ENCODE results near the gene CDCA3.

Gene CDCA3

GRCh38 chr12:6860116-6860515, 9.0 kb upstream of the CDCA3 start:
- DNase-seq (ENCODE audit: insufficient read length), result no peak
- TF ChIP-seq POLR2A (IDR thresholded peaks at IDR 0.05; ENCODE audit: low read depth, low read length), result no peak
- TF ChIP-seq TAF1 (IDR thresholded peaks at IDR 0.05; ENCODE audit: borderline replicate concordance, low read depth, low read length), result no peak
- TF ChIP-seq POLR2AphosphoS5 (IDR thresholded peaks at IDR 0.05; ENCODE audit: low read depth, low read length), result no peak
- no peak for FAIRE-seq

- TF ChIP-seq POLR2A (IDR thresholded peaks at IDR 0.05; ENCODE audit: low read depth, low read length) (no peak), POLR2AphosphoS5 (IDR thresholded peaks at IDR 0.05; ENCODE audit: low read depth, low read length) (no peak), TAF1 (IDR thresholded peaks at IDR 0.05; ENCODE audit: borderline replicate concordance, low read depth, low read length) (no peak)
- no peak for FAIRE-seq
- DNase-seq (ENCODE audit: insufficient read length), result no peak
These were observed 7.7 kb upstream of the CDCA3 start for GRCh38 chr12:6858799-6859198.

- DNase-seq (ENCODE audit: insufficient read length) (no peak), FAIRE-seq (no peak)
- TF ChIP-seq POLR2AphosphoS5 (IDR thresholded peaks at IDR 0.05; ENCODE audit: low read depth, low read length) (no peak), TAF1 (IDR thresholded peaks at IDR 0.05; ENCODE audit: borderline replicate concordance, low read depth, low read length) (no peak), POLR2A (IDR thresholded peaks at IDR 0.05; ENCODE audit: low read depth, low read length) (no peak)
These were observed 4.2 kb upstream of the CDCA3 start for GRCh38 chr12:6855322-6855721.

- no peak for DNase-seq (ENCODE audit: insufficient read length)
- TF ChIP-seq POLR2A (IDR thresholded peaks at IDR 0.05; ENCODE audit: low read depth, low read length), result no peak
- no peak for TF ChIP-seq POLR2AphosphoS5 (IDR thresholded peaks at IDR 0.05; ENCODE audit: low read depth, low read length)
- TF ChIP-seq TAF1 (IDR thresholded peaks at IDR 0.05; ENCODE audit: borderline replicate concordance, low read depth, low read length), result no peak
- FAIRE-seq, result no peak
These were observed 3.0 kb upstream of the CDCA3 start for GRCh38 chr12:6854036-6854435.

GRCh38 chr12:6853626-6854025, 2.5 kb upstream of the CDCA3 start:
- no peak for DNase-seq (ENCODE audit: insufficient read length)
- no peak for FAIRE-seq
- no peak for TF ChIP-seq POLR2A (IDR thresholded peaks at IDR 0.05; ENCODE audit: low read depth, low read length)
- TF ChIP-seq POLR2AphosphoS5 (IDR thresholded peaks at IDR 0.05; ENCODE audit: low read depth, low read length), result no peak
- TF ChIP-seq TAF1 (IDR thresholded peaks at IDR 0.05; ENCODE audit: borderline replicate concordance, low read depth, low read length), result no peak

GRCh38 chr12:6852651-6853354, 1.7 kb upstream of the CDCA3 start:
- DNase-seq (ENCODE audit: insufficient read length) (no peak), FAIRE-seq (no peak)

GRCh38 chr12:6851921-6852650, 1.0 kb upstream of the CDCA3 start, which contains the start of gene USP5:
Gene USP5 (plus strand): TSS chr12:6852150. CDS start chr12:6852180, 30 bp downstream.
- peak; percentile 97 for DNase-seq (ENCODE audit: insufficient read length)
- TF ChIP-seq POLR2A (IDR thresholded peaks at IDR 0.05; ENCODE audit: low read depth, low read length) (peak; percentile 74), POLR2AphosphoS5 (IDR thresholded peaks at IDR 0.05; ENCODE audit: low read depth, low read length) (peak; percentile 76), TAF1 (IDR thresholded peaks at IDR 0.05; ENCODE audit: borderline replicate concordance, low read depth, low read length) (no peak)
- no peak for FAIRE-seq

More at GRCh38 chr12:6852651-6853354, 1.7 kb upstream of the CDCA3 start:
- TF ChIP-seq POLR2AphosphoS5 (IDR thresholded peaks at IDR 0.05; ENCODE audit: low read depth, low read length) (no peak), POLR2A (IDR thresholded peaks at IDR 0.05; ENCODE audit: low read depth, low read length) (no peak), TAF1 (IDR thresholded peaks at IDR 0.05; ENCODE audit: borderline replicate concordance, low read depth, low read length) (no peak)

GRCh38 chr12:6850796-6851152, 312 bp downstream of the CDCA3 start:
- DNase-seq (ENCODE audit: insufficient read length), result no peak
- TF ChIP-seq TAF1 (IDR thresholded peaks at IDR 0.05; ENCODE audit: borderline replicate concordance, low read depth, low read length), result no peak
- no peak for TF ChIP-seq POLR2AphosphoS5 (IDR thresholded peaks at IDR 0.05; ENCODE audit: low read depth, low read length)
- no peak for TF ChIP-seq POLR2A (IDR thresholded peaks at IDR 0.05; ENCODE audit: low read depth, low read length)
- no peak for FAIRE-seq

GRCh38 chr12:6849976-6850560, 1.0 kb downstream of the CDCA3 start:
- FAIRE-seq (no peak), DNase-seq (ENCODE audit: insufficient read length) (no peak)
- TF ChIP-seq POLR2AphosphoS5 (IDR thresholded peaks at IDR 0.05; ENCODE audit: low read depth, low read length), result no peak
- TF ChIP-seq TAF1 (IDR thresholded peaks at IDR 0.05; ENCODE audit: borderline replicate concordance, low read depth, low read length), result no peak
- TF ChIP-seq POLR2A (IDR thresholded peaks at IDR 0.05; ENCODE audit: low read depth, low read length), result no peak

- DNase-seq (ENCODE audit: insufficient read length), result no peak
- no peak for FAIRE-seq
- TF ChIP-seq POLR2AphosphoS5 (IDR thresholded peaks at IDR 0.05; ENCODE audit: low read depth, low read length) (no peak), POLR2A (IDR thresholded peaks at IDR 0.05; ENCODE audit: low read depth, low read length) (no peak)
These were observed 1.7 kb downstream of the CDCA3 start for GRCh38 chr12:6849427-6849826.

GRCh38 chr12:6847676-6848075, 3.4 kb downstream of the CDCA3 start:
- no peak for FAIRE-seq
- no peak for DNase-seq (ENCODE audit: insufficient read length)
- TF ChIP-seq POLR2A (IDR thresholded peaks at IDR 0.05; ENCODE audit: low read depth, low read length), result no peak
- TF ChIP-seq POLR2AphosphoS5 (IDR thresholded peaks at IDR 0.05; ENCODE audit: low read depth, low read length), result no peak
- no peak for TF ChIP-seq TAF1 (IDR thresholded peaks at IDR 0.05; ENCODE audit: borderline replicate concordance, low read depth, low read length)

All from GM12892 (cell line).